DND-41 (cell line): Measurements from ENCODE around the gene AKAP13.

Experiments
- ATAC-seq: fragments of 200-7000 bp; cut with Tn5 transposase; 3 replicates; pipeline ENCODE4 v1.9.1; 2021; ENCODE audit warnings: low read depth; ENCODE audit not compliant: insufficient read depth
- DNase-seq: peaks from one replicate; pipeline ENCODE4 v3.0.0-alpha.2; 2020
- H2AFZ ChIP-seq: 2 replicates; pipeline ENCODE4 v1.6.0; 2012; ENCODE audit warnings: low read depth, low read length
- H3K27ac ChIP-seq: 2 replicates; pipeline ENCODE4 v1.5.1; 2012; ENCODE audit warnings: low read length, inconsistent platforms
- H3K27me3 ChIP-seq: fragments of 200-600 bp; sonication (generic); 2 replicates; pipeline ENCODE4 v1.6.0; 2012; ENCODE audit warnings: low read length, mild to moderate bottlenecking, inconsistent platforms; ENCODE audit not compliant: insufficient read depth, poor library complexity
- H3K36me3 ChIP-seq: 2 replicates; pipeline ENCODE4 v1.5.1; 2012; ENCODE audit warnings: low read length, inconsistent platforms; ENCODE audit not compliant: insufficient read depth
- H3K4me1 ChIP-seq: 2 replicates; pipeline ENCODE4 v1.5.1; 2012; ENCODE audit warnings: mild to moderate bottlenecking, low read length; ENCODE audit not compliant: insufficient read depth
- H3K4me2 ChIP-seq: 2 replicates; pipeline ENCODE4 v1.6.0; 2012; ENCODE audit warnings: mild to moderate bottlenecking, moderate library complexity, low read length, inconsistent platforms; ENCODE audit not compliant: insufficient read depth
- H3K4me3 ChIP-seq, 2 experiments: fragments of 200-600 bp in 1 of 2; shearing (Covaris generic) in 1 of 2; 2 replicates each; pipeline ENCODE4 v1.5.1; 2012 to 2016; ENCODE audit warnings: inconsistent platforms in 2 of 2, low read length in 2 of 2, mild to moderate bottlenecking in 2 of 2, low read depth in 1 of 2, moderate library complexity in 1 of 2
- H3K79me2 ChIP-seq: 2 replicates; pipeline ENCODE4 v1.6.0; 2012; ENCODE audit warnings: low read length, inconsistent platforms; ENCODE audit not compliant: insufficient read depth
- H3K9ac ChIP-seq: 2 replicates; pipeline ENCODE4 v1.6.0; 2012; ENCODE audit warnings: low read depth, mild to moderate bottlenecking, inconsistent platforms, low read length, moderate library complexity
- H3K9me3 ChIP-seq: 2 replicates; pipeline ENCODE4 v1.5.1; 2012; ENCODE audit warnings: low read length, moderate library complexity, mild to moderate bottlenecking, inconsistent platforms; ENCODE audit not compliant: insufficient read depth, severe bottlenecking
- H4K20me1 ChIP-seq: 2 replicates; pipeline ENCODE4 v1.6.0; 2012; ENCODE audit warnings: low read length; ENCODE audit not compliant: insufficient read depth
- EZH2 ChIP-seq: IDR thresholded peaks from 3 replicates; pipeline ENCODE4 v1.6.1; 2012; ENCODE audit warnings: borderline replicate concordance, low read depth, mild to moderate bottlenecking, moderate library complexity, low read length, inconsistent platforms; ENCODE audit not compliant: severe bottlenecking
- TF ChIP-seq, protein P1 (sequence below): IDR thresholded peaks from 2 replicates; pipeline ENCODE4 v1.5.1; 2012; ENCODE audit warnings: borderline replicate concordance, low read length, moderate library complexity, mild to moderate bottlenecking; ENCODE audit not compliant: poor library complexity, severe bottlenecking; ENCODE audit errors: extremely low read depth

The AKAP13 gene

DNA sequence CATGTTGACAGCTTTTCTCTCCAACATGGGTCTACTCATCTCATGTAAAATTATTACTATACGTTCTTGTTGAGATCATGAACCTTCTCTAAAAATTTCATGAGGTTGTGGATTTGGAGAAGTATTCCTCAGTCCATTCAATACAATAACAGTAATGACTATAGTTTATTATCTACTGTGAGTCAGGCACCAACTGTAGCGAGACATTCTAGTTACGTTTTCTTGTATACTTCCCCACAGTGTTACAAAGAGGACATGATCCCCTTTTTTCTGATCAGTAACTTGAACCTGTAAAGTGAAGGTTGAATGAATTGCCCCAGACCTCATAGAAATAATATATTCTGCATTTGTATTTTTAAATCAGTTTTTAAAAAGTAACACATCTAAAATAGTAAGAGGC is 76.4 kb downstream of the AKAP13 start:
- no peaks in the 10 kb centered on the region for H3K27me3 ChIP-seq

DNA sequence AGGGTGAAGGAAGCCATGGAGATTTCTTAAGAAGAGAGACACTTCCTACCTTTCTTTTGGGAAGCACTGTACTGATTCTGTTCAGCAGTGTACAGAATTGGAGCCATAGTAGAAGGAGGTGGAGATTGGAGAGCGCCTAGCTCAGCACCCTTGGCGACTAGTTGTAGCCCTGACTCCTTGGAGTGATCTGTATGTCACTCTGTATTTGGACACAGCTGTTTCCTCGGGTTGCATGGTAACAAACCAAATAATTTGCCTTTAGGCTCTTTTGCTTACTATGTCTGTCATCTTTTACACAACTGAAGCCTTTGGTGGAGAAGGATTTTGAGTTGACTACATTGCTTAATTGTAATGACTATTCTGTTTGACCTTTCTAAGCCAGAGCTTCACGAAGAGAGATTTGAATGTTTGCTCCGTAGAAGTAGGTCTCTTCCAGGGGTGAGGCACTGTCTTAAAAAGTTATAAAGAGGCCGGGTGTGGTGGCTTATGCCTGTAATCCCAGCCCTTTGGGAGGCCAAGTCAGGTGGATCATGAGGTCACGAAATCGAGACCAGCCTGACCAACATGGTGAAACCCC is 77.1 kb downstream of the AKAP13 start:
- H3K9ac ChIP-seq = no peak overlapping the region

More for the DNA sequence above, 76.4 kb downstream of the AKAP13 start:
- no peak overlapping the region for H3K27ac ChIP-seq
- H2AFZ ChIP-seq = no peak overlapping the region
- no peaks in the 10 kb centered on the region for H3K9me3 ChIP-seq
- ATAC-seq (no peak), DNase-seq (no peak)
- H3K36me3 ChIP-seq = no peaks in the 10 kb centered on the region
- peaks cover 13% of the 10 kb centered on the region; the same call in 1 of the 2 replicates for H3K79me2 ChIP-seq
- no peak overlapping the region for H3K9ac ChIP-seq
- no peaks in the 10 kb centered on the region; the same call in 1 of the 2 replicates for H4K20me1 ChIP-seq
- TF ChIP-seq, protein P1, sequence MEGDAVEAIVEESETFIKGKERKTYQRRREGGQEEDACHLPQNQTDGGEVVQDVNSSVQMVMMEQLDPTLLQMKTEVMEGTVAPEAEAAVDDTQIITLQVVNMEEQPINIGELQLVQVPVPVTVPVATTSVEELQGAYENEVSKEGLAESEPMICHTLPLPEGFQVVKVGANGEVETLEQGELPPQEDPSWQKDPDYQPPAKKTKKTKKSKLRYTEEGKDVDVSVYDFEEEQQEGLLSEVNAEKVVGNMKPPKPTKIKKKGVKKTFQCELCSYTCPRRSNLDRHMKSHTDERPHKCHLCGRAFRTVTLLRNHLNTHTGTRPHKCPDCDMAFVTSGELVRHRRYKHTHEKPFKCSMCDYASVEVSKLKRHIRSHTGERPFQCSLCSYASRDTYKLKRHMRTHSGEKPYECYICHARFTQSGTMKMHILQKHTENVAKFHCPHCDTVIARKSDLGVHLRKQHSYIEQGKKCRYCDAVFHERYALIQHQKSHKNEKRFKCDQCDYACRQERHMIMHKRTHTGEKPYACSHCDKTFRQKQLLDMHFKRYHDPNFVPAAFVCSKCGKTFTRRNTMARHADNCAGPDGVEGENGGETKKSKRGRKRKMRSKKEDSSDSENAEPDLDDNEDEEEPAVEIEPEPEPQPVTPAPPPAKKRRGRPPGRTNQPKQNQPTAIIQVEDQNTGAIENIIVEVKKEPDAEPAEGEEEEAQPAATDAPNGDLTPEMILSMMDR = no peak
- no peak for TF ChIP-seq EZH2
- H3K4me1 ChIP-seq = no peaks in the 10 kb centered on the region
- H3K4me2 ChIP-seq = no peak overlapping the region
- H3K4me3 ChIP-seq = no peak overlapping the region

DNA sequence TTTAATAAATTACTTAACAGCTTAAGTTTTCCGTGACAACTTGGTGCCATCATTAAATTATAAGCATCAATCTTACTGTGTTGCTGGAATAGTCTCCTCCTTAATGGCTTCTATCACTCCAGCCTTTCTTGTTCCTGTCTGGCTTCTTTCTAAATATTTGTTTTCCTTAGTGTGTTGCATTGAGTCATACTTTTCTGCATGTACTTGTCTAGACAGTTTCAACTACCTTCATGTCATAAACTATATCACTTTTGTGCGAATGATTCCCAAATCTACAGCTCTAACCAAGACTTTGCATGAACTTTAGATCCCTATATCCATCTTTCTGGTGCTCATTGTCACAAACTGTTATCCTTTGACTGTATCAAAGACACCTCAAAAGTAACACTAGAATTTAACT is 78.4 kb downstream of the AKAP13 start:
- ATAC-seq (no peak), DNase-seq (no peak)
- Histone ChIP-seq H3K27me3 (no peaks in the 10 kb centered on the region), H3K27ac (no peak overlapping the region), H3K4me2 (no peak overlapping the region), H3K79me2 (0 out of 2 replicates have a peak, but pooled peaks cover 2% of the 10 kb centered on the region), H3K9ac (no peak overlapping the region), H3K9me3 (no peaks in the 10 kb centered on the region), H4K20me1 (peaks cover 6% of the 10 kb centered on the region; the same call in 1 of the 2 replicates), H3K36me3 (no peaks in the 10 kb centered on the region), H2AFZ (no peak overlapping the region), H3K4me1 (peaks cover 9% of the 10 kb centered on the region), H3K4me3 (no peak overlapping the region)
- TF ChIP-seq, protein P1 = no peak
- TF ChIP-seq EZH2 = no peak

More for the DNA sequence above, 77.1 kb downstream of the AKAP13 start:
- H2AFZ ChIP-seq = no peak overlapping the region
- DNase-seq = no peak
- H3K79me2 ChIP-seq = peaks cover 9% of the 10 kb centered on the region; the same call in 1 of the 2 replicates
- no peak overlapping the region for H3K27ac ChIP-seq
- H3K4me2 ChIP-seq = no peak overlapping the region
- H3K9me3 ChIP-seq = no peaks in the 10 kb centered on the region
- no peak for ATAC-seq
- TF ChIP-seq, protein P1 = no peak
- no peak for TF ChIP-seq EZH2
- no peaks in the 10 kb centered on the region for H3K27me3 ChIP-seq
- no peak overlapping the region for H3K4me3 ChIP-seq
- H3K4me1 ChIP-seq = no peaks in the 10 kb centered on the region
- H3K36me3 ChIP-seq = no peaks in the 10 kb centered on the region
- H4K20me1 ChIP-seq = peaks cover 6% of the 10 kb centered on the region; the same call in 1 of the 2 replicates
